Stimulated activated naive CD8-positive, alpha-beta T cell treated with anti-CD3 and anti-CD28 coated beads, Interleukin-15, amount 100 ng/mL, for 72 hours (primary cell): Measurements from ENCODE around the gene HIP1R.

Source experiments
- ATAC-seq: fragments of 150-1000 bp; cut with Tn5 transposase; 2 replicates; pipeline ENCODE4 v1.10.0; 2021; ENCODE audit warnings: mild to moderate bottlenecking, moderate library complexity
- DNase-seq, 2 donors: peaks; one replicate each; pipeline ENCODE4 v3.0.0; 2021 to 2022
- H3K27ac Mint-ChIP-seq, 2 donors: one replicate each; pipeline ENCODE4 v1.8.0; 2022; ENCODE audit warnings: mild to moderate bottlenecking in 2 of 2, mixed read lengths in 2 of 2, moderate library complexity in 2 of 2
- H3K27me3 Mint-ChIP-seq: one replicate; pipeline ENCODE4 v1.8.0; 2022; ENCODE audit warnings: mixed read lengths
- H3K4me1 Mint-ChIP-seq: one replicate; pipeline ENCODE4 v1.8.0; 2022; ENCODE audit warnings: mild to moderate bottlenecking, mixed read lengths
- H3K4me3 Mint-ChIP-seq, 2 donors: one replicate each; pipeline ENCODE4 v1.8.0; 2022; ENCODE audit warnings: mild to moderate bottlenecking in 2 of 2, mixed read lengths in 2 of 2, moderate library complexity in 1 of 2
- H3K9me3 Mint-ChIP-seq, 2 donors: one replicate each; pipeline ENCODE4 v1.8.0; 2022; ENCODE audit warnings: mixed read lengths in 2 of 2

Gene HIP1R

DNA sequence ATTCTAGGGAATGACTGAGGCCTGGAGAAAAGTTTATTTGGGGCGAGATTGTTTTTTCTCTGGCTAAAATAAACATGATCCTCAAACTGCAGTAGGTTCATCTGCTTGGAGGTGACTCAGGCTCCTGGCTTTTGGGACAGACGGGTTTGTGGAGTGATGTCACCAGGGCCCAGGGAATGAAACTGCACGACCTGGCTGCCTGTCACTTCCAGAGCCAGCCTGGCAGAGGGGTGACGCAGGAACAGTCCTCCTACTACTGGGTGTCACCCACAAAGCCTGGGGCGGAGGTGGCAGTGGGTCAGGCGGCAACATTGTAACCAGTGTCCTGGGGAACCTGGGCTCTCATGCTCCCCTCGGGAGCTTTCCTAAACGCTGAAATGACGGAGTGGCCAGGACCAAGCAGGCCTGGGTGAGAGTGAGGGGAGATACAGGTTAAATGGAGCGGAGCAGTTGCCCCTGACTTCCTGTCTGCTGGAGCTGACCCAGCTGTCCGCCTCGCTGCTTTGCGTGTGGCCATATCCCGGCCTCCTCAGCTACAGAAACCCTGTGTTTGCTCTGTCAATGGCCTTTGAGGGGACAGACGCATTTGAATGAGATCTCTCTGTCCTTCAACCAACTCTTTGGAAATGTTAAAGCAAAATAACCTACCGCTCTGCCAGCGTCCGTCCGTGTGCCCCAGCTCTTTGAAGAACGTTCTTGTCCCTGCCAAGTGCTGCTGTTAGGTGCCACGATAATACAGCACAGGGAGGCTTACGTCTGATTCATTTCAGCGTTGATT is 6.5 kb downstream of the HIP1R start:
- no peak for ATAC-seq
- H3K9me3 Mint-ChIP-seq, result no peaks in the 10 kb centered on the region
- H3K4me3 Mint-ChIP-seq, result no peak overlapping the region
- no peak for DNase-seq
- peak overlapping the region in 1 of 2 donors; percentile 94 for H3K27ac Mint-ChIP-seq
- peaks cover 55% of the 10 kb centered on the region for H3K4me1 Mint-ChIP-seq
- H3K27me3 Mint-ChIP-seq, result no peaks in the 10 kb centered on the region

DNA sequence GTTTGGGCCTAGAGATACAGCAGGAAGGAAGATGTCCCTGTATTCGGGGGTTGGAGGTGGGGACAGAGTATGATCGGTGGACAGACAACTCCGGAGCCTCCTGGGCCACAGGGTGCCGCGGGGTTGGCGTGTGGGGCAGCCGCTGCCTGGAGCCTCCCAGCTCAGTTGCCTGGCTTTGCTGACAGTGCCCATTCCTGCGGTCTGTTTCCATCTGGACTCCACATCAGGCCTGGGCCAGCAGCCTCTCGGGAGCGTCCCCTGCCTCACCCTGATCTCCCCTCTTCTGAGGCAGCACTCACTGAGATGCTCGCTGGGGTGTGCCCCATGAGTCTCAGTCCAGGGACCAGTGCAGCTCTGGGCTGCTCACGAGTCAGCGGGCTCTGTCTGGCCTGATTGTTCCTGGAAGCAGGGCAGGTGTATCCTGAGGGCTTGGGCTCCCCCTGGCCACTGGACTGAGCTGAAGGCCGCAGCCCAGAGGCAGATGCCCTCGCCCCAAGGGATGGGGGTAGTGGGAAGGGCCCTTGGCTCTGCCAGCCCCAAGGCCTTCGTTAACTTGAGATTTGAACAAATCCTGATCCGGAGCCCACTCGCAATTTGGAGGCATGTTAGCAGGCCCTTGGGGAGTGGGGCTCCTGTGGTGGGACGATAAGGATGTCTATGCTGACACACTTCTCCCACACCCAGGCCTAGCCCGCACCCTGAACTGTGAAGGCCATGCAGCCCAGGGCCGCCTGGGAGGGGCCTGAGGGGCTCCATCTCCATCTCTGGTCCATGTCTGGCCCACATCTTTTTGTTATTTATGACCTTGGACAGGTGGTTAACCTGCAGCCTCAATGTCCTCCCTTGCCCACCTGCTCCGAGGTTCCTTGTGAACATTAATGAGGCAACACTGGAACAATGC is 7.5 kb downstream of the HIP1R start:
- Mint-ChIP-seq H3K27me3 (no peaks in the 10 kb centered on the region), H3K4me1 (peaks cover 44% of the 10 kb centered on the region), H3K27ac (peak overlapping the region in 1 of 2 donors; percentile 94), H3K4me3 (no peak overlapping the region), H3K9me3 (no peaks in the 10 kb centered on the region)
- DNase-seq (no peak), ATAC-seq (no peak)

GRCh38 chr12:122843455-122843854 is 8.2 kb downstream of the HIP1R start:
- Mint-ChIP-seq H3K9me3 (no peaks in the 10 kb centered on the region), H3K4me3 (no peak overlapping the region), H3K27me3 (no peaks in the 10 kb centered on the region), H3K27ac (no peak overlapping the region), H3K4me1 (peaks cover 37% of the 10 kb centered on the region)
- ATAC-seq (no peak), DNase-seq (no peak)

GRCh38 chr12:122844366-122844971 is 9.2 kb downstream of the HIP1R start:
- no peaks in the 10 kb centered on the region for H3K9me3 Mint-ChIP-seq
- H3K4me1 Mint-ChIP-seq, result peaks cover 30% of the 10 kb centered on the region
- peak overlapping the region in 1 of 2 donors; percentile 74 for H3K27ac Mint-ChIP-seq
- ATAC-seq (no peak), DNase-seq (no peak)
- no peak overlapping the region for H3K4me3 Mint-ChIP-seq
- no peaks in the 10 kb centered on the region for H3K27me3 Mint-ChIP-seq

GRCh38 chr12:122845041-122845864 is 10.0 kb downstream of the HIP1R start:
- DNase-seq (no peak), ATAC-seq (no peak)
- peaks cover 22% of the 10 kb centered on the region for H3K4me1 Mint-ChIP-seq
- no peaks in the 10 kb centered on the region for H3K27me3 Mint-ChIP-seq
- no peak overlapping the region for H3K27ac Mint-ChIP-seq
- H3K4me3 Mint-ChIP-seq, result no peak overlapping the region
- no peaks in the 10 kb centered on the region for H3K9me3 Mint-ChIP-seq

- DNase-seq (no peak), ATAC-seq (no peak)
- H3K9me3 Mint-ChIP-seq, result no peaks in the 10 kb centered on the region
- H3K4me1 Mint-ChIP-seq, result peaks cover 14% of the 10 kb centered on the region
- no peak overlapping the region for H3K27ac Mint-ChIP-seq
- no peaks in the 10 kb centered on the region for H3K27me3 Mint-ChIP-seq
- no peak overlapping the region for H3K4me3 Mint-ChIP-seq
These were observed 10.8 kb downstream of the HIP1R start for GRCh38 chr12:122845865-122846621.

DNA sequence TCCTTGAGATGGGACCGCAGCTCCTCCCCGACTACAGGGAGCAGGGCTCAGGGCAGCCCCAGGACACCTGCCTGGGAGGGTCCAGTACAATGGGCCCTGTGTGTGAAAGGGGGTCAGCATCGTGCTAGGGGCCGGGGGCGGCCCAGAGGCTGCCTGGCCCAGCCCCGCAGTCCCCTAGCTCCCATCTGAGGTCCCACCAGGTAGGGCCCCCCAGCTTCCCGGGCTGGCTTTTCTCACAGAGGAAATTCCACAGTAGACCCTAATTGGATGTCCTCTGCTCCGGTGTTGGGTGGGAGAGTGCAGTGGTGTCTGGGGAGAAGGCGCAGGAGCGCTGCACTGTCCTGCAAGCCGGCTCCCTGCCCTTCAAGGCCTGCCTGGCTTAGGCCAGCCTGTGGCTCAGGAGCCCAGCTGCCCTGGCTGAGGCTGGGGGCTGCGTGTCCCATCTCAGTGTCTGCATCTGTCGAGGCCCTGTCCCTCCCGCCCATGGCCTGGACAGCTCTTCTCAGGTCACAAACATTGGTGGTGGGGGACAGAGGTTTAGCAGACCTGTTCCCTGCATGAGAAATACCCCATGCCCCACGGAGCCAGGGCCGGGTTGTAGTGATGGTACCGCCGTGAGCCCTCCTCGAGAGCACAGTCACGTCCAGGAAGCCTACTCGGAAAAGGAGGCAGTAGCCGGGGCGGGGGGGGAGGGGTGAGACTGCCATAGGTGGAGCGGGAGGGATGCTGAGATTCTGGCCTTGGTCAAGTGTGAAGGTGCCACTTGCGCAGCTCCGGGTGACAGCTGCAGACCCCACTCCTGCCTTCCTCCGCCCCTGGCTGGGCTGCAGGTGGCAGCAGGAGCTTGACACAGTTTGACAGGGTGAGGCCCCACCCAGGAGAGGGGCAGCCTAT is 11.6 kb downstream of the HIP1R start:
- no peak overlapping the region for H3K4me3 Mint-ChIP-seq
- no peaks in the 10 kb centered on the region for H3K27me3 Mint-ChIP-seq
- no peaks in the 10 kb centered on the region for H3K9me3 Mint-ChIP-seq
- no peak overlapping the region for H3K27ac Mint-ChIP-seq
- H3K4me1 Mint-ChIP-seq, result peaks cover 6% of the 10 kb centered on the region
- ATAC-seq, result no peak
- DNase-seq, result no peak

GRCh38 chr12:122847516-122847836 is 12.2 kb downstream of the HIP1R start:
- H3K9me3 Mint-ChIP-seq, result no peaks in the 10 kb centered on the region
- no peak for ATAC-seq
- DNase-seq, result no peak
- no peaks in the 10 kb centered on the region for H3K4me1 Mint-ChIP-seq
- H3K4me3 Mint-ChIP-seq, result no peak overlapping the region
- peak overlapping the region in 1 of 2 donors; percentile 83 for H3K27ac Mint-ChIP-seq
- H3K27me3 Mint-ChIP-seq, result no peaks in the 10 kb centered on the region

DNA sequence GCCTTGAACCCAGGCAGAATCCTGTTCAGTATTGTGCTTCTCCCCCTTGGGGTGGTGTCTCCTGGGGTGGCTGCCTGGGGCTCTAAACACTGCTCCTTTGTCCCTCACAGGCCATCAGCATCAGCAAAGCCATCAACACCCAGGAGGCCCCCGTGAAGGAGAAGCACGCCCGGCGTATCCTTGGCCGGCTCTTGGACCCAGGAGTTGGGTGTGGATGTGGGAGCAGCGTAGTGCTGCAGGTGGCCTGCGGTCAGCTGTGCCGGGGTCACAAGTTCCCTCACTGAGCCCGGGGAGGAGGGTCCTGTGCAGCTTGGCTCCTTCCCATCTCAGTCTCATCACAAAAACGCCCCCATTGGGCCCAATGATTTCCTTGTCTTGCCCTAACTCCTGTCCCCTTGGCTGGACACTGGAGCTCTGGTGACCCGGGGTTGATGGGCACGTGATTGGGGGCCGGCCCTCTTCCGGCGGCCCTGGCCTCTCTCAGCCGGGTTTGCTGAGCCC is 12.7 kb downstream of the HIP1R start:
- Mint-ChIP-seq H3K9me3 (no peaks in the 10 kb centered on the region), H3K27me3 (no peaks in the 10 kb centered on the region), H3K4me3 (no peak overlapping the region), H3K4me1 (no peaks in the 10 kb centered on the region), H3K27ac (peak overlapping the region in 1 of 2 donors; percentile 83)
- no peak for DNase-seq
- ATAC-seq, result no peak

DNA sequence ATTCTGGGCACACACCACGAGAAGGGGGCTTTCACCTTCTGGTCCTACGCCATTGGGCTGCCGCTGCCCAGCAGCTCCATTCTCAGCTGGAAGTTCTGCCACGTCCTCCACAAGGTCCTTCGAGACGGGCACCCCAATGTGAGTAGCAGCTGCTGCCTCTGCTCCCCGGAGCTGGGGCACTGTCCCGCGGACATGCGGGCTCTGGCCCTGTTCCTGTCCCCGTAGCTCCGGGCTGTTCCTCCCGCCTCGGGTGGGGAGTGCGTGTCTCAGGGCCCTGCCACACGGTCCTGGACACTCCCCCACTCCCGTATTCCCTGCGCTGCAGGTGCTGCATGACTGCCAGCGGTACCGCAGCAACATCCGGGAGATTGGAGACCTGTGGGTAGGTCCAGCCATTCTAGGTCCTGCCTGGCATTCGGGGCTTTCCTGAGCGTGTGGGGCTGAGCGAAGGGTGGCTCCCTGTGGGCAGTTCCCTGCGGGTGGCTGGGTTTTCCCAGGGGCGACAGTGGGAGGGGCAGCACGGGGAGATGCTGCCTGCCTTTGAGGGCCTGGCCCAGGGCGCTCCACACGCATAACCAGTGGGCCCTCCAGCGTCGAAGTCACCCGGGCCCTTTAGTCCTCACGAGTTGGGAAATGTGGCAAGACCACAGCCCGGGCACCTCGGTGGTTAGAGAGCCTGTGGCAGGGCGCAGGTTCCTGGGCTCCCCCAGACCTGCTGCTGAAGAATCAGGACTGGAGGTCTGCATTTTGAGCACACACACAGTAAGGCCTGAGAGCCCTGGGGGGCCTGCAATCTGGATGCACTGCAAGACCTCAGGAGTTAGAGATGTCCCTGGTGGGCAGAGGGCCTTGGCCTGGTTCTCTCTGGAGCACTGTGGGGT is 13.5 kb downstream of the HIP1R start:
- Mint-ChIP-seq H3K27ac (peak overlapping the region in 1 of 2 donors; percentile 76), H3K27me3 (no peaks in the 10 kb centered on the region)

DNA sequence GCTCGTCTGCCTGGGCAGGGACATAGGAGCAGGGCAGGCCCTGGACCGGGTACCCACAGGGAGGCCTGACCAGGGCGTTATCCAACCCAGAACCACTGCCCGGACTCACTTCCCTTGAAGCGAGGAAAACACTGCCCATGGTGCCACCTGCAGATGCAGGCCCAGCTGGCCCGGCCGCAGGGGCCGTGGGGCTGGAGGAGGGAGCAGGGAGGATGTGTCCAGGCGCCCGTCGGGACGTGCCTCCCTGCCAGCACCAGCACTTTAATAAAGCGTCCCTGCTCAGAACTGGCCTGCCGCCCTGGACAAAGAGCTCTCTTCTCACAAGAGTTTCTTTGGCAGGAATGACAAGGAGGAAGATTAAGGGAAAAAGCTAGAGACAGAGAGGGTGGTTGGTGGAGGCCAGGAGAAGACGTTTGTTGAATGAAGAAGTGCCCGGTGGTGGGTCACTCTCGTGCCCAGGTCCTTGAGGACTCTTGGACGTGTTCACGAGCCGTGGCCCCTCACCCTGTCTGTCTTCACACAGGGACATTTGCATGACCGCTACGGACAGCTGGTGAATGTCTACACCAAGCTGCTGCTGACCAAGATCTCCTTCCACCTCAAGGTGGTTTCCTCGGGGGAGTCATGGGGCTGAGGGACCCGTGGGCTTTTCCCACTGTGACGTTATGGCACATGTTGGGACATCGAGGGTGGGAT is 14.2 kb downstream of the HIP1R start:
- H3K4me3 Mint-ChIP-seq, result no peak overlapping the region
- ATAC-seq, result no peak
- no peaks in the 10 kb centered on the region for H3K27me3 Mint-ChIP-seq
- DNase-seq, result no peak
- no peaks in the 10 kb centered on the region for H3K9me3 Mint-ChIP-seq
- H3K4me1 Mint-ChIP-seq, result no peaks in the 10 kb centered on the region
- H3K27ac Mint-ChIP-seq, result no peak overlapping the region

More for the DNA sequence above, 13.5 kb downstream of the HIP1R start:
- Mint-ChIP-seq H3K4me1 (no peaks in the 10 kb centered on the region), H3K9me3 (no peaks in the 10 kb centered on the region), H3K4me3 (no peak overlapping the region)
- no peak for ATAC-seq
- DNase-seq, result no peak

DNA sequence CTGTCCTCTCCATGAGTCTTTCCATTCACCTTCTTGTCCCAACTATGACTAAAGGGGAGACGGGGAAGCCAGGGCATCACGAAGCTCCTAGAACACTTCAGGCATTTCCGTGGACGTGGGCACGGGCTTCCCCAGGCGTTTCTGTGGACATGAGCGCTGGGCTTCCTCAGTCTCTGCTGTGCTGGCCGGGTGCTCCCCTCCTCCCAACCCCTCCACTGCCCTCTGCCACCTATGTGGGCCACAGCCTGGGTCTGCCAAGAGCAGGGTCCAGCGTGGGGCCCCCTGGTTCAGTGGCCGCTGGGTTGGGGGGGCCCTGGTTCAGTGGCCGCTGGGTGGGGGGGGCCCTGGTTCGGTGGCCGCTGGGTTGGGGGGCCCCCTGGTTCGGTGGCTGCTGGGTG is 14.8 kb downstream of the HIP1R start:
- H3K27me3 Mint-ChIP-seq, result no peaks in the 10 kb centered on the region
- no peaks in the 10 kb centered on the region for H3K4me1 Mint-ChIP-seq

More for the DNA sequence above, 14.8 kb downstream of the HIP1R start:
- DNase-seq, result no peak
- H3K27ac Mint-ChIP-seq, result no peak overlapping the region
- H3K9me3 Mint-ChIP-seq, result no peaks in the 10 kb centered on the region
- no peak overlapping the region for H3K4me3 Mint-ChIP-seq
- ATAC-seq, result no peak
